ENCODE data around the gene EPN2.

EPN2 gene

GRCh38 chr17:19239544-19239943 lies 2.4 kb downstream of the EPN2 start:
- no peak for DNase-seq (ENCODE audit: low read depth)

GRCh38 chr17:19242323-19242722 lies 5.2 kb downstream of the EPN2 start:
- no peak for DNase-seq (ENCODE audit: low read depth)

DNA sequence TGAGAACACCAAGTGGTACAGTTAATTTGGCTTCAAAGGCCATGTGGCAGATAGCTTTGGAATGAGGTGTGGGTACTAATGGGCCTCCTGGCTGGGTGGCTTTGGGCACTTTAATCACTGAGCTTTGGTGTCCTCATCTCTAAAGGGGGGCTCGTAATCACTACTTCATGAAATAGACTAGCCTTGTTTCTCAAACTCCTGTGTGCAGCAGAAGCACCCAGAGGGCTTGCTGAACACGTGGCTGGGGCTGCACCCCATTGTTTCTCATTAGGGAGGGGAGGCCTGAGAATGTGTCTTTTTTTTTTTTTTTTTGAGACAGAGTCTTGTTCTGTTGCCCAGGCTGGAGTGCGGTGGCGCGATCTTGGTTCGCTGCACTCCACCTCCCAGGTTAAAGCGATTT lies 5.8 kb downstream of the EPN2 start:
- no peak for DNase-seq (ENCODE audit: low read depth)

DNA sequence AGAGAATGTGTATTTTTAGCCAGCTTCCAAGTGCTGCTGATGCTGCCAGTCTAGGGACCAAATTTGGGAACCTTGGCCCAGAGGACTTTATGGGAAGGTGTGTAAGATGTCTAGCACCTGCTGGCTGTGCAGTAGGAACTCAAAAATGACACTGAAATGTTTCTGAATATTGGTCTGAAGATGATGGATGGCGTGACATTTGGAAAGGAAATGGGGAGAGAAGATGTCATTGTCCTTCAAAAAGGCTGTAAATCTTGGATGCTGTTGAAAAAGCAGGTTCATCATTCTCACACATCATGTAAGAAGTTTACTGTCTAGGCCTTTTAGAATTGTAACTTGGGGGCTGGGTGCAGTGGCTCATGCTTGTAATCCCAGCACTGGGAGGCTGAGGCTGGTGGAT lies 6.7 kb downstream of the EPN2 start:
- DNase-seq (ENCODE audit: low read depth) = no peak

DNA sequence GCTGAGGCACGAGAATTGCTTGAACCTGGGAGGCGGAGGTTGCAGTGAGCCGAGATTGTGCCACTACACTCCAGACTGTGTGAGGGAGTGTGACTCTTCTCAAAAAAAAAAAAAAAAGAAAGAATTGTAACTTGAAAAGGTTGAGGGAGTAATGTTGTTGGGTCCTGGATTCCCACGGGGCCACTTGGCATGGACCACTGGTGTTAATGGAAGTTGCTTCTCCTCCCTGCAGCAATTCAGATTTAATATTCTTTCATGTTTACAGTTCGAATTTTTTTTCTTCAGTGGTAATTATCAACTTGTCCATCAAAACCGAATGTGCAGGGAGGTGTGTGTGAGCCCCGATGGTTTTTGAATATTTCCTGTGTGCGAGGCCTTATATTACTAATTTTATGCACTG lies 7.2 kb downstream of the EPN2 start:
- no peak for DNase-seq (ENCODE audit: low read depth)

GRCh38 chr17:19244781-19245180 lies 7.6 kb downstream of the EPN2 start:
- DNase-seq (ENCODE audit: low read depth) = no peak

GRCh38 chr17:19247473-19247872 lies 10.3 kb downstream of the EPN2 start:
- no peak for DNase-seq (ENCODE audit: low read depth)

- no peak for DNase-seq (ENCODE audit: low read depth)
These were observed 11.2 kb downstream of the EPN2 start for GRCh38 chr17:19248151-19248927.

DNA sequence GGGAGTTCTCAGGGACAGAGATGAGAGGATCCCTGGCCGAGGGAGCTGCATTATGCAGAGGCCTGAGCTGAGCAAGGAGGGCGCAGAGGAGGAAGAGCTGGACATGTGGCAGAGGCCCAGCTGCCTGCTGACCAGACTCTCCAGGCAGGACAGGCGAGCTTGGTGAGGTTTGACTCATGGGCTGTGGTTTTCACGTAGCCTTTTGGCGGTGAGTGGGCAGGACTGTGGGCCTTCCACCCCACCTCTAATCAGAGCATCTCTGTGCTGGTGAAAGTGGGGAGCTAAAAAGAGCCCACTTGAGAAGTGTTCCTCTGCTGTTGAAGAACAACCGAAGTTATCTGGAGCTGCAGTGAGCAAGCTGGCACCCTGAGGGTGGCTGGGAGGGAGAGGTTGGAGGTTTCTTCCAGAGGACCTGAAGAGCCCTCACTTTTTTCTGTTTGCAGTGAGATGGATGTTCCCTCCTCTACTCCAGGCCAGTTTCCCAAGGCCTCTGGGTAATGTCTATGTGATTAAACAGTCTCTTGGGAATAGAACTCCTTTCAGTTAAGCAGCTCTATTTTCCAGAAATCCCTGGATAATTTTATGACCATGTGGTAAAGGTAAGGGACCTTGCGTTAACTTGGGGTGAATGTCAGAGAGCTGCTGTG lies 11.9 kb downstream of the EPN2 start:
- no peak for DNase-seq (ENCODE audit: low read depth)

DNA sequence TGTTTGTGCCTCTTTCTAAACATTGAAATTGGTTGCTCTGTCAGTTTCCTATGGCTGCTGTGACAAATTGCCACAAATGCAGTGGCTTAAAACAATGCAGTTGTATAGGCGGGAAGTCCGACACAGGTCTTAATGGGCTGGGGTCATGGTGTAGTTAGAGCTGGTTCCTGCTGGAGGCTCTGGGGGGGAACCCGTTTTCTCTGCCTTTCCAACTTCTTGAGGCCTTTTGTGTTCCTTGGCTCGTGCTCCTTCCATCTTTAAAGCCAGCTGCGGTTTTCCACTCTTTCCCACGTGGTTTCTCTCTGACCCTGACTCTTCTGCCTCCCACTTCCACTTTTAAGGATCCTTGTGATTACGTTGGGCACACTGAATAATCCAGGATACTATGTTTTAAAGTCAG lies 12.5 kb downstream of the EPN2 start:
- no peak for DNase-seq (ENCODE audit: low read depth)

DNA sequence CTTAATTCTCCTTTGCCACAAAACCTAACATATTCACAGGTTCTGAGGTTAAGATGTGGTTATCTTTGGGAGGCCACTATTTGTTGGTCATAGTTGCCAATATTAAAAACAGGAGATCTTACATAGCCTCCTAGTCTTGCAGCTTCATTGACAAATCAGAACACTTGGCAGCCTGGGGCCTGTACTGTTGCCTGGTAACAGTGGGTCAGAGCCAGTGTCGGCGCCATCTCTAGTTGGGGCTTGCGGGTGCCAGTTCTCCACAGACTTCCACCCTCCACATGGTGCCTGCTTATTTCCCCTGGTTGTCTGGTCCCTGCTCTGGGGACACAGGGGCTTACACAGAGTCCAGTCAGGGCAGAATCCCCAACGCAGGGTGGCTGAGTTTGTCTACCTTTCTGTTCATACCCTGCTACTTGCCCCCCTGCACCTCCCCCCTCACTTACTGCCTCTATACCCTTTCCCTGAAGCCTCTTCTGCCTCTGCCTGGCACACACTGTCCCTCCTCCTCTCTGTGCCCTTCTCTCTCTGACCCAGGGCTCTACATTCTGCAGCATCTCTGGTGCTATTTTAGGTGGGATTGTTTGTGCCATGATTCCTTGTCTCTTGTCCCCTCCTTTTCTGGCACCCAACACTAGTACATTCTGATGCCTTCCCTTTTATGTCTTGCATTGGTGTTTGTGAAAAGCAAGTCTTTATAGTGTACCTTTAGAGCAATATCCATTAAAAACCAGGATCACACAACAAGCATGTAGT lies 13.4 kb downstream of the EPN2 start:
- no peak for DNase-seq (ENCODE audit: low read depth)

- no peak for DNase-seq (ENCODE audit: low read depth)
These were observed 15.9 kb downstream of the EPN2 start for GRCh38 chr17:19253112-19253511.

- no peak for DNase-seq (ENCODE audit: low read depth)
These were observed 17.5 kb downstream of the EPN2 start for GRCh38 chr17:19254651-19255050.

DNA sequence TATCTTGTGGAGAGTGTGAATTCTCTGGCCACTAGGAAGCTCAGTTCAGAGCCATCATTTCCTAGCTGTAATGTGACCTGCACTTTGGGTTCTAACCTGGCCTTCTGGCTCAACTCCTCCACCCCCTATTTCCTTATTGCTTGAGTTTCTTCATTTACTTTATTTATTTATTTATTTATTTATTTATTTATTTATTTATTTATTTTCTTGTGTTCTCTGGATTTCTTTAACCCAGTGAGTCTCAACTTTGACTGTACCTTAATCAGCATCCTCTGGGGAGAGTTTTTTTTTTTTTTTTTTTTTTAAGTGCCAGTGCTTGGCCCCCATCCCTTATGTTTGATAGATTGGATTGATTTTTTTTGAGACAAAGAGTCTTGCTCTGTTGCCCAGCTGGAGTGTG lies 18.1 kb downstream of the EPN2 start:
- DNase-seq (ENCODE audit: low read depth) = no peak

GRCh38 chr17:19258371-19258770 lies 21.2 kb downstream of the EPN2 start:
- DNase-seq (ENCODE audit: low read depth) = no peak

GRCh38 chr17:19260958-19261357 lies 23.8 kb downstream of the EPN2 start:
- DNase-seq (ENCODE audit: low read depth) = no peak

DNA sequence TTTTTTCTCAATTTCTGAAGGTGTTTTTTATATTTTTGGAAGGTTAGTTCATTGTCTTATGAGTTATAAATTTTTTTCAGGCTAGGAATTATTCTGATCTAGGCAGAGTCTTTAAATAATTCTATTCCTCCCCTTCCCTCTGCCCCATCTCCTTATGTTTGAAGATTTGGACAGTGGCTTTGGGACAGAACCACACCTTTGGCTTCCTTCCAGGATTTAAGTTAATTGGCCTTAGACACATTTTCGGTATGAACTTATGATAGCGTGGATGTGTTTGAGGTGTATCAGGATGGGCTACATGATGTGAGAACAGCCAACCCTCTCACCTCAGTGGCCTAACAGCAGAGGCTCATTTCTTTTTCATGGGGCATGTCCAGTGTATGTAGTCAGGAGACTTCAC lies 24.3 kb downstream of the EPN2 start:
- DNase-seq (ENCODE audit: low read depth) = no peak

GRCh38 chr17:19262650-19263631 lies 25.8 kb downstream of the EPN2 start:
- DNase-seq (ENCODE audit: low read depth) = no peak

DNA sequence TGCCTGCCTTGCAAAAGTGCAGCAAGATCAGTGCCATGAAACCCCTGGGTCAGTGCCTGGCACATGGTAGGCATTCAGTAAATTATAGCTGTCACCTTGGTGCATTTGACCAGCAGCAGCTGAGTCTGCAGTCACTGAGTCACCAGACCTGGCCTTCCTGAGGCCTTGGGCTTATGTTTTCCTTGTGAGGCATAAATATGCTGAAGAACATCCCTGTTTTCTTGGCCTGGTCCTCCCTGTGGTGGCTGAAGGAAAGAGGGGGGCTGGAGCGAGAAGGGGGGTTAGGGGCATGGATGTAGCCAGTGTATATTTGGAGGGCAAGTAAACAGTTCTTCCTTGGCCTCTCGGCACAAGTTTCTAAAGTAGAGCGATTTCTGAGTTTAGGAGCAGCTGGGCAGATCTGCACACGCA lies 26.5 kb downstream of the EPN2 start:
- no peak for DNase-seq (ENCODE audit: low read depth)

DNA sequence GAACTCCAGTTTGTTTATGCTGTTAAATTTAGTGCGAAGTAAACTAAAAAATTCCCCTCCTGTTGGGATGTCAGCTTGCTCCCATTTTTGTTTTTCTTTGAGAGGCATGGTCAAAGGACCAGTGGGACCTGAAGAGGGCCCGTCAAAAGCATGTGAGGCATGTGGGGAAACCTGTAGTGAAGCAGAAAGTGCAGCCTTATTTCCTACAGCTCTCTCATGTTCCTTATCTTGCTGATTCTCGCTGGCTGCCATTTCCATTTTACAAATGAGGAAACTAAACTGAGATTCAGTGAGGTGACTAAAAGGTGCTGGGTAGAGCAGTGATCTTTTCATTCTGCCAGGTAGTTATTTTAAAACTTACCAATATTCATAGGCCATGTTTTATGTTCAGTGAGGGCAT lies 27.1 kb downstream of the EPN2 start:
- DNase-seq (ENCODE audit: low read depth) = no peak

- DNase-seq (ENCODE audit: low read depth) = no peak
These were observed 27.5 kb downstream of the EPN2 start for GRCh38 chr17:19264681-19265080.

- DNase-seq (ENCODE audit: low read depth) = no peak
These were observed 28.6 kb downstream of the EPN2 start for GRCh38 chr17:19265755-19266154.
